ENCODE results near the gene OSBPL2.

OSBPL2 gene

GRCh38 chr20:62293111-62293784 is 54.9 kb downstream of the OSBPL2 start:
- DNase-seq (ENCODE audit: low read depth, low spot score) = no peak
- no peak overlapping the region for H3K9ac ChIP-seq (ENCODE audit: insufficient read length)
- H3K36me3 ChIP-seq (ENCODE audit: insufficient read depth, low read length) = no peaks in the 10 kb centered on the region
- H3K27ac ChIP-seq = no peak overlapping the region
- TF ChIP-seq FOXP2 (optimal IDR thresholded peaks at IDR 0.05; ENCODE audit: control extremely low read depth, extremely low read length, insufficient read depth) (no peak), POLR2AphosphoS5 (IDR thresholded peaks at IDR 0.05; ENCODE audit: borderline replicate concordance, low read depth, low read length) (no peak), EZH2 (IDR thresholded peaks at IDR 0.05) (no peak)
- H3K9me3 ChIP-seq (ENCODE audit: low read depth, low read length) = no peaks in the 10 kb centered on the region
- H3K4me3 ChIP-seq = no peak overlapping the region

GRCh38 chr20:62293946-62294345 is 55.6 kb downstream of the OSBPL2 start:
- H3K4me3 ChIP-seq = no peak overlapping the region
- H3K9ac ChIP-seq (ENCODE audit: insufficient read length) = no peak overlapping the region
- no peak for DNase-seq (ENCODE audit: low read depth, low spot score)
- no peaks in the 10 kb centered on the region for H3K36me3 ChIP-seq (ENCODE audit: insufficient read depth, low read length)
- no peaks in the 10 kb centered on the region for H3K9me3 ChIP-seq (ENCODE audit: low read depth, low read length)
- no peak for TF ChIP-seq EZH2 (IDR thresholded peaks at IDR 0.05)
- TF ChIP-seq POLR2AphosphoS5 (IDR thresholded peaks at IDR 0.05; ENCODE audit: borderline replicate concordance, low read depth, low read length) = no peak
- no peak for TF ChIP-seq FOXP2 (optimal IDR thresholded peaks at IDR 0.05; ENCODE audit: control extremely low read depth, extremely low read length, insufficient read depth)
- no peak overlapping the region for H3K27ac ChIP-seq

GRCh38 chr20:62294516-62294915 is 56.2 kb downstream of the OSBPL2 start:
- DNase-seq (ENCODE audit: low read depth, low spot score) = no peak
- no peaks in the 10 kb centered on the region for H3K36me3 ChIP-seq (ENCODE audit: insufficient read depth, low read length)
- H3K9me3 ChIP-seq (ENCODE audit: low read depth, low read length) = no peaks in the 10 kb centered on the region
- no peak overlapping the region for H3K9ac ChIP-seq (ENCODE audit: insufficient read length)
- TF ChIP-seq EZH2 (IDR thresholded peaks at IDR 0.05) (no peak), FOXP2 (optimal IDR thresholded peaks at IDR 0.05; ENCODE audit: control extremely low read depth, extremely low read length, insufficient read depth) (no peak), POLR2AphosphoS5 (IDR thresholded peaks at IDR 0.05; ENCODE audit: borderline replicate concordance, low read depth, low read length) (no peak)
- no peak overlapping the region for H3K27ac ChIP-seq
- H3K4me3 ChIP-seq = no peak overlapping the region

- Histone ChIP-seq H3K27ac (no peak overlapping the region), H3K36me3 (ENCODE audit: insufficient read depth, low read length) (no peaks in the 10 kb centered on the region), H3K9ac (ENCODE audit: insufficient read length) (no peak overlapping the region), H3K9me3 (ENCODE audit: low read depth, low read length) (no peaks in the 10 kb centered on the region), H3K4me3 (no peak overlapping the region)
- TF ChIP-seq POLR2AphosphoS5 (IDR thresholded peaks at IDR 0.05; ENCODE audit: borderline replicate concordance, low read depth, low read length) (no peak), EZH2 (IDR thresholded peaks at IDR 0.05) (no peak), FOXP2 (optimal IDR thresholded peaks at IDR 0.05; ENCODE audit: control extremely low read depth, extremely low read length, insufficient read depth) (no peak)
- no peak for DNase-seq (ENCODE audit: low read depth, low spot score)
Measured at GRCh38 chr20:62296724-62297448, 58.6 kb downstream of the OSBPL2 start.

GRCh38 chr20:62297449-62298227 is 59.3 kb downstream of the OSBPL2 start:
- no peaks in the 10 kb centered on the region for H3K9me3 ChIP-seq (ENCODE audit: low read depth, low read length)
- no peak overlapping the region for H3K4me3 ChIP-seq
- no peak overlapping the region for H3K27ac ChIP-seq
- TF ChIP-seq EZH2 (IDR thresholded peaks at IDR 0.05) (no peak), FOXP2 (optimal IDR thresholded peaks at IDR 0.05; ENCODE audit: control extremely low read depth, extremely low read length, insufficient read depth) (no peak), POLR2AphosphoS5 (IDR thresholded peaks at IDR 0.05; ENCODE audit: borderline replicate concordance, low read depth, low read length) (no peak)
- H3K36me3 ChIP-seq (ENCODE audit: insufficient read depth, low read length) = no peaks in the 10 kb centered on the region
- no peak for DNase-seq (ENCODE audit: low read depth, low spot score)
- H3K9ac ChIP-seq (ENCODE audit: insufficient read length) = no peak overlapping the region

- TF ChIP-seq POLR2AphosphoS5 (IDR thresholded peaks at IDR 0.05; ENCODE audit: borderline replicate concordance, low read depth, low read length) = no peak
- no peak for TF ChIP-seq EZH2 (IDR thresholded peaks at IDR 0.05)
- no peak for TF ChIP-seq FOXP2 (optimal IDR thresholded peaks at IDR 0.05; ENCODE audit: control extremely low read depth, extremely low read length, insufficient read depth)
- H3K9ac ChIP-seq (ENCODE audit: insufficient read length) = no peak overlapping the region
- H3K9me3 ChIP-seq (ENCODE audit: low read depth, low read length) = no peaks in the 10 kb centered on the region
- no peak overlapping the region for H3K4me3 ChIP-seq
- no peaks in the 10 kb centered on the region for H3K36me3 ChIP-seq (ENCODE audit: insufficient read depth, low read length)
- no peak overlapping the region for H3K27ac ChIP-seq
- no peak for DNase-seq (ENCODE audit: low read depth, low spot score)
Measured at GRCh38 chr20:62298577-62299249, 60.4 kb downstream of the OSBPL2 start.

- no peak overlapping the region for H3K4me3 ChIP-seq
- peaks cover 7% of the 10 kb centered on the region for H3K36me3 ChIP-seq (ENCODE audit: insufficient read depth, low read length)
- no peak overlapping the region for H3K27ac ChIP-seq
- no peak for TF ChIP-seq EZH2 (IDR thresholded peaks at IDR 0.05)
- no peak for TF ChIP-seq POLR2AphosphoS5 (IDR thresholded peaks at IDR 0.05; ENCODE audit: borderline replicate concordance, low read depth, low read length)
- TF ChIP-seq FOXP2 (optimal IDR thresholded peaks at IDR 0.05; ENCODE audit: control extremely low read depth, extremely low read length, insufficient read depth) = no peak
- DNase-seq (ENCODE audit: low read depth, low spot score) = no peak
- no peaks in the 10 kb centered on the region for H3K9me3 ChIP-seq (ENCODE audit: low read depth, low read length)
- no peak overlapping the region for H3K9ac ChIP-seq (ENCODE audit: insufficient read length)
Measured at GRCh38 chr20:62299666-62300236, 61.4 kb downstream of the OSBPL2 start.
